ENCODE measurements around the gene SYNE2.
"Not testable (repeated sequence)": the region's sequence is repeated elsewhere in the genome, so short reads cannot be mapped to it uniquely, and the experiment has no call there.

SYNE2 gene

GRCh38 chr14:64025479-64025878, 172.7 kb downstream of the SYNE2 start:
- DNase-seq = no peak
- no peak overlapping the region for H3K27ac ChIP-seq (ENCODE audit: insufficient read depth, low read length, poor library complexity, severe bottlenecking)
- no peaks in the 10 kb centered on the region for H3K27me3 ChIP-seq (replicated peaks; ENCODE audit: control insufficient read depth, insufficient read depth, low read length, poor library complexity, severe bottlenecking)
- no peaks in the 10 kb centered on the region for H3K4me1 ChIP-seq (ENCODE audit: control insufficient read depth, insufficient read depth, low read length, poor library complexity, severe bottlenecking)
- H3K9me3 ChIP-seq (ENCODE audit: control insufficient read depth, low read length) = no peaks in the 10 kb centered on the region
- peaks cover 68% of the 10 kb centered on the region for H3K36me3 ChIP-seq (ENCODE audit: control insufficient read depth, insufficient read depth, low read length)
- H3K4me3 ChIP-seq (ENCODE audit: insufficient read depth, low read depth, low read length, poor library complexity, severe bottlenecking) = no peak overlapping the region

- H3K36me3 ChIP-seq (ENCODE audit: control insufficient read depth, insufficient read depth, low read length) = peaks cover 70% of the 10 kb centered on the region
- DNase-seq = no peak
- H3K27me3 ChIP-seq (replicated peaks; ENCODE audit: control insufficient read depth, insufficient read depth, low read length, poor library complexity, severe bottlenecking) = no peaks in the 10 kb centered on the region
- no peaks in the 10 kb centered on the region for H3K9me3 ChIP-seq (ENCODE audit: control insufficient read depth, low read length)
- H3K4me3 ChIP-seq (ENCODE audit: insufficient read depth, low read depth, low read length, poor library complexity, severe bottlenecking) = no peak overlapping the region
- H3K4me1 ChIP-seq (ENCODE audit: control insufficient read depth, insufficient read depth, low read length, poor library complexity, severe bottlenecking) = no peaks in the 10 kb centered on the region
- no peak overlapping the region for H3K27ac ChIP-seq (ENCODE audit: insufficient read depth, low read length, poor library complexity, severe bottlenecking)
Measured at GRCh38 chr14:64026600-64026999, 173.8 kb downstream of the SYNE2 start.

GRCh38 chr14:64035143-64035542, 182.3 kb downstream of the SYNE2 start:
- no peaks in the 10 kb centered on the region for H3K9me3 ChIP-seq (ENCODE audit: control insufficient read depth, low read length)
- H3K27me3 ChIP-seq (replicated peaks; ENCODE audit: control insufficient read depth, insufficient read depth, low read length, poor library complexity, severe bottlenecking) = no peaks in the 10 kb centered on the region
- H3K4me1 ChIP-seq (ENCODE audit: control insufficient read depth, insufficient read depth, low read length, poor library complexity, severe bottlenecking) = no peaks in the 10 kb centered on the region
- no peak overlapping the region for H3K4me3 ChIP-seq (ENCODE audit: insufficient read depth, low read depth, low read length, poor library complexity, severe bottlenecking)
- H3K27ac ChIP-seq (ENCODE audit: insufficient read depth, low read length, poor library complexity, severe bottlenecking) = no peak overlapping the region
- peaks cover 31% of the 10 kb centered on the region for H3K36me3 ChIP-seq (ENCODE audit: control insufficient read depth, insufficient read depth, low read length)
- no peak for DNase-seq

GRCh38 chr14:64037869-64038745, 185.3 kb downstream of the SYNE2 start:
- H3K4me1 ChIP-seq (ENCODE audit: control insufficient read depth, insufficient read depth, low read length, poor library complexity, severe bottlenecking); H3K9me3 ChIP-seq (ENCODE audit: control insufficient read depth, low read length); DNase-seq; H3K4me3 ChIP-seq (ENCODE audit: insufficient read depth, low read depth, low read length, poor library complexity, severe bottlenecking); H3K27me3 ChIP-seq (replicated peaks; ENCODE audit: control insufficient read depth, insufficient read depth, low read length, poor library complexity, severe bottlenecking); H3K27ac ChIP-seq (ENCODE audit: insufficient read depth, low read length, poor library complexity, severe bottlenecking): not testable (repeated sequence)
- peaks cover 10% of the 10 kb centered on the region for H3K36me3 ChIP-seq (ENCODE audit: control insufficient read depth, insufficient read depth, low read length)

DNA sequence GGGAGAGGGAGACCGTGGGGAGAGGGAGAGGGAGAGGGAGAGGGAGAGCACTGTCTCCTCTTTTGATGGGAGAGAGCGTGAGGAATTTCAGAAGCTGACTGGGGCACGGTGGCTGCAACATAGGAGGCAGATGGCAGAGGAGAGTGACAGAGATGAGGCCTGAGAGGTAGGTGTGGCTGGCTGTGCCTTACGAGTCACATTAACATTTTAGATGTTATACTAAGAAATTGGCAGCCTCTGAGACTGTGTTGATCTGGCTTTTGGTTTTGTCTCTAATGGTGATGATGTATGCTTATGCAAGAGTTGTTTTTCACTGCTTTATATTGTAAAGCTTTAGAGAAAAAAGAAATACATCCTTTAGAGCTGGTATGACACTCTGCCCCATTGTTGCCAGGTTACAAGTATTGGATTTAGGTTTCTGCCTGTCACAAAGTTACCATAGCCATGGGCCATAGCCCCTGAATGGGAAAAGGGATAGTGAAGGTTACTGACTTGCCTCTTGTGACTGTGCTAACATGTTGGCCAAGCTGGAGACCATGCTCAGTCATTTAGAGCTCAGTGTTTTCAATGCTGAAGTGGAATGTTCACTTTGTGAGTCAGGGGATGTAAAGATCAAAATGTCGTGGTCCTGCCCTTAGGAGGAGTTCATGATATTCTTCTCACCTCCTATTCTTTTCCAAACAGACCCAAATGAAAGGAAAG, 186.2 kb downstream of the SYNE2 start:
- Histone ChIP-seq H3K9me3 (ENCODE audit: control insufficient read depth, low read length) (no peaks in the 10 kb centered on the region), H3K4me1 (ENCODE audit: control insufficient read depth, insufficient read depth, low read length, poor library complexity, severe bottlenecking) (no peaks in the 10 kb centered on the region), H3K27me3 (replicated peaks; ENCODE audit: control insufficient read depth, insufficient read depth, low read length, poor library complexity, severe bottlenecking) (no peaks in the 10 kb centered on the region), H3K36me3 (ENCODE audit: control insufficient read depth, insufficient read depth, low read length) (peaks cover 10% of the 10 kb centered on the region), H3K27ac (ENCODE audit: insufficient read depth, low read length, poor library complexity, severe bottlenecking) (no peak overlapping the region), H3K4me3 (ENCODE audit: insufficient read depth, low read depth, low read length, poor library complexity, severe bottlenecking) (no peak overlapping the region)
- no peak for DNase-seq

DNA sequence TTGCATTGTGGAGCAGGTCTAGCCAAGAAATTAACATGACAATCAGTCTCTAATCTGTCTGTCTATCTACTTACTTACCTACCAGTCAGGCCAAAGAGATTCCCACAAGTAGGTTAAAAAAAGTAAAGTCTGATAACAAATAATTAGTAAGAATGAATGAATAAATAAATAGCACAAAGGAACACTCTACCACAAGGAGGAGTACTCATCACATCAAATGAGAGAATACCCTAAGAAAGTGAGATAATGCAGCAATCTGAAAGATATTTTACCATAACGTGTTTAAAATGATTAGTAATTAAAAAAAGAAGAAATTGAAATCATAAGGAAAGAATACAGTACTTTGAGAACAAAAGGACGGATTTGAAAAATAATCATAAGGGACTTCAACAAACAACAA, 187.2 kb downstream of the SYNE2 start:
- Histone ChIP-seq H3K27ac (ENCODE audit: insufficient read depth, low read length, poor library complexity, severe bottlenecking) (no peak overlapping the region), H3K9me3 (ENCODE audit: control insufficient read depth, low read length) (no peaks in the 10 kb centered on the region), H3K4me1 (ENCODE audit: control insufficient read depth, insufficient read depth, low read length, poor library complexity, severe bottlenecking) (no peaks in the 10 kb centered on the region), H3K27me3 (replicated peaks; ENCODE audit: control insufficient read depth, insufficient read depth, low read length, poor library complexity, severe bottlenecking) (no peaks in the 10 kb centered on the region), H3K4me3 (ENCODE audit: insufficient read depth, low read depth, low read length, poor library complexity, severe bottlenecking) (no peak overlapping the region), H3K36me3 (ENCODE audit: control insufficient read depth, insufficient read depth, low read length) (peaks cover 8% of the 10 kb centered on the region)
- DNase-seq = no peak

DNA sequence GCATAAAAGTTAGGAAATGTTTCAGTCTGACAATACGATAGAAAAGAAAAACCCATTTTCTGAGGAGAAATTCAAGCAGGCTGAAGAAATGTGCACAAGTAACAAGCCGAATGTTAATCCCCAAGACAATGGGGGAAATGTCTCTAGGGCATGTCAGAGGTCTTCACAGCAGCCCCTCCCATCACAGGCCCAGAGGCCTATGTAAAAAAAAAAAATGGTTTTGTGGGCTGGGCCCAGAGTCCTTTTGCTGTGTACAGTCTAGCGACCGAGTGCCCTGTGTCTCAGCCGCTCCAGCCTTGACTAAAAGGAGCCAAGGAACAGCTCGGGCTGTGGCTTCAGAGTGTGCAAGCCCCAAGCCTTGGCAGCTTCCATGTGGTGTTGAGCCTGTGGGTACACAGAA, 190.5 kb downstream of the SYNE2 start:
- not testable (repeated sequence) for H3K4me3 ChIP-seq (ENCODE audit: insufficient read depth, low read depth, low read length, poor library complexity, severe bottlenecking); DNase-seq; H3K27ac ChIP-seq (ENCODE audit: insufficient read depth, low read length, poor library complexity, severe bottlenecking); H3K4me1 ChIP-seq (ENCODE audit: control insufficient read depth, insufficient read depth, low read length, poor library complexity, severe bottlenecking); H3K27me3 ChIP-seq (replicated peaks; ENCODE audit: control insufficient read depth, insufficient read depth, low read length, poor library complexity, severe bottlenecking); H3K9me3 ChIP-seq (ENCODE audit: control insufficient read depth, low read length)
- H3K36me3 ChIP-seq (ENCODE audit: control insufficient read depth, insufficient read depth, low read length) = peaks cover 12% of the 10 kb centered on the region

GRCh38 chr14:64045091-64045490, 192.3 kb downstream of the SYNE2 start:
- Histone ChIP-seq H3K4me1 (ENCODE audit: control insufficient read depth, insufficient read depth, low read length, poor library complexity, severe bottlenecking) (no peaks in the 10 kb centered on the region), H3K36me3 (ENCODE audit: control insufficient read depth, insufficient read depth, low read length) (peaks cover 26% of the 10 kb centered on the region), H3K4me3 (ENCODE audit: insufficient read depth, low read depth, low read length, poor library complexity, severe bottlenecking) (no peak overlapping the region), H3K27ac (ENCODE audit: insufficient read depth, low read length, poor library complexity, severe bottlenecking) (no peak overlapping the region), H3K9me3 (ENCODE audit: control insufficient read depth, low read length) (no peaks in the 10 kb centered on the region), H3K27me3 (replicated peaks; ENCODE audit: control insufficient read depth, insufficient read depth, low read length, poor library complexity, severe bottlenecking) (no peaks in the 10 kb centered on the region)
- DNase-seq = no peak

- H3K4me3 ChIP-seq (ENCODE audit: insufficient read depth, low read depth, low read length, poor library complexity, severe bottlenecking) = no peak overlapping the region
- no peaks in the 10 kb centered on the region for H3K27me3 ChIP-seq (replicated peaks; ENCODE audit: control insufficient read depth, insufficient read depth, low read length, poor library complexity, severe bottlenecking)
- H3K9me3 ChIP-seq (ENCODE audit: control insufficient read depth, low read length) = no peaks in the 10 kb centered on the region
- no peak overlapping the region for H3K27ac ChIP-seq (ENCODE audit: insufficient read depth, low read length, poor library complexity, severe bottlenecking)
- peaks cover 55% of the 10 kb centered on the region for H3K36me3 ChIP-seq (ENCODE audit: control insufficient read depth, insufficient read depth, low read length)
- DNase-seq = no peak
- H3K4me1 ChIP-seq (ENCODE audit: control insufficient read depth, insufficient read depth, low read length, poor library complexity, severe bottlenecking) = no peaks in the 10 kb centered on the region
Measured at GRCh38 chr14:64049616-64050381, 197.0 kb downstream of the SYNE2 start.

Measured in effector memory CD4-positive, alpha-beta T cell (primary cell).